Gastroesophageal sphincter (tissue), 3 donors: Measurements from ENCODE around the gene GCHFR.

Experiments used
- POLR2AphosphoS5 ChIP-seq: sonication (generic); formaldehyde crosslinking; IDR thresholded peaks from one replicate; pipeline ENCODE4 v1.6.1; 2017; ENCODE audit warnings: antibody characterized with exemption
- TF ChIP-seq, protein P1 (sequence below), 4 experiments: fragments of 200-600 bp in 2 of 4; fragments of 450-650 bp in 2 of 4; sonication (generic) in 1 of 4; IDR thresholded peaks; one replicate each; pipeline ENCODE4 v1.5.1; 2017 to 2019; ENCODE audit warnings: antibody characterized with exemption in 4 of 4, mild to moderate bottlenecking in 2 of 4, moderate library complexity in 2 of 4

DNA sequence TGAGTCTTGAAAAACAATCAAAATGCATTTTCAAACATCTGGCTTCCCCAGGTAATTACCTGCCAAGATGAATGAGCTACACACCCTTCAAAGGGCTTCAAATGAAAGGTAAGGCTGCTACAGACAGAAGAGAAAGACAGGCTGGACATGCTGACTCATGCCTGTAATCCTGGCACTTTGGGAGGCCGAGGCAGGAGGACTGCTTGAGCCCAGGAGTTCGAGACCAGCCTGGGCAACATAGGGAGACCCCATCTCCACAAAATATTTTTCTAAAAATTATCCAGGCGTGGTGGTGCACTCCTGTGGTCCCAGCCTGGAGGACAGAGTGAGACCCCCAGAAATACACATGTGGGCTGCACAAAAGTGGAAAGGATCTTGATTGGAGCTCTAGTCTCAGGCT lies 28.5 kb downstream of the GCHFR start:
- TF ChIP-seq, protein P1, sequence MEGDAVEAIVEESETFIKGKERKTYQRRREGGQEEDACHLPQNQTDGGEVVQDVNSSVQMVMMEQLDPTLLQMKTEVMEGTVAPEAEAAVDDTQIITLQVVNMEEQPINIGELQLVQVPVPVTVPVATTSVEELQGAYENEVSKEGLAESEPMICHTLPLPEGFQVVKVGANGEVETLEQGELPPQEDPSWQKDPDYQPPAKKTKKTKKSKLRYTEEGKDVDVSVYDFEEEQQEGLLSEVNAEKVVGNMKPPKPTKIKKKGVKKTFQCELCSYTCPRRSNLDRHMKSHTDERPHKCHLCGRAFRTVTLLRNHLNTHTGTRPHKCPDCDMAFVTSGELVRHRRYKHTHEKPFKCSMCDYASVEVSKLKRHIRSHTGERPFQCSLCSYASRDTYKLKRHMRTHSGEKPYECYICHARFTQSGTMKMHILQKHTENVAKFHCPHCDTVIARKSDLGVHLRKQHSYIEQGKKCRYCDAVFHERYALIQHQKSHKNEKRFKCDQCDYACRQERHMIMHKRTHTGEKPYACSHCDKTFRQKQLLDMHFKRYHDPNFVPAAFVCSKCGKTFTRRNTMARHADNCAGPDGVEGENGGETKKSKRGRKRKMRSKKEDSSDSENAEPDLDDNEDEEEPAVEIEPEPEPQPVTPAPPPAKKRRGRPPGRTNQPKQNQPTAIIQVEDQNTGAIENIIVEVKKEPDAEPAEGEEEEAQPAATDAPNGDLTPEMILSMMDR (IDR thresholded peaks at IDR 0.05), result no peak
- TF ChIP-seq POLR2AphosphoS5, result no peak
